ENCODE results near the gene HOXB3.

HOXB3 gene

DNA sequence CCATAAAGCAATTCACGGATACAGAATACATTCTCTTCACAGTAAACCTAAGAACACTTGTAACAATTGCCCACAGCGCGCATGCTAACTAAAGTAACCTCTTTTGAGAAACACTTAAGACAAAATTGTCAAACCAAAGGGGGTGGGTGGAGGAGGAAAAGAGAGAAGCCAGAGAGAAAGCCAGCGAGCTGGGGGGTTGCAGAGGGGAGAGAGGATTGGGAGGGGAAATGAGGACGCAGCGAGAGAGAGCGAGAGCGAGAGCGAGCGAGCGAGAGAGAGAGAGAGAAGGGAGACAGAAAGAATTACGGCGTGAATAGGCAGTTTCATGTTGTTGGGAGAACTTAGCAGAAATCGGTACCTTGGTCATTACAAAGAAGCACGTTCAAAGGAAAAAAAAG lies 22.4 kb upstream of the HOXB3 start:
- no peak for DNase-seq

DNA sequence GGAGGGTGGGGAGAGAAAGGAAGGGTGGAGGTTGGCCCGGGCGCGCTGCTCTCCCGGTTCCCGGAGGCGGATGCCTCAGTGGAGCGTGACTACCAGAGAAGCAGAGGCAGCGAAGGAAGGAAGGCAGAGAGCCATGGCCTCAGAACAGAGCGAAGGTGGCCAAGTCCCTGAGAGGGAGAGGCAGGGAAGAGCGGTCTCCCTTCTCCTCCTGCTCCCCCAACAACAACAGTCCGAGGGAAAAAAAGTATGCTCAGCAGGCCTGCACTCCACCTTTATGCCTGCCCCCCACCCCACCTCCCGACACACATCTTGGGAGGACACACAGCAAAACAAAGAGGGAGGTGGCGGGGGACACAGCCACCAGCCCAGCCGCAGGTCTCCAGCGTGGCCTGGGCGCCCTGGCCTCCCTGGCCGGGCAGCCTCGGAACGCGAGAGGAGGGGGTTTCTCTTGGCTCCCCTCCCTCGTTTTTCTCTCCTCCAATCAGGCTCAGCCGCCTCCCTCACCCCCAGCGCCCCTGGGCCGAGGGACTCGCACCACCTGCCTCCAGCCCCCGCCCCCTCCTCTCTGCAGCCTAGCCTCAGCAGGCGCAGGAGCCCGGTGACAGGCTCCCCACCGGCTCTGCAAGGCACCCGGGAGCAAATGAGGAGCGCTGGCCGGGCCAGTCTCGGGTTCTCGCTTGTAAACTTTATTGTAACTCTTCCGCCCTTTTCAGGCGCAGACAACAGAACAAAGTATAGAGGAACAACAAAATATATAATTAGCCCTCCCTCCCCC lies 21.8 kb upstream of the HOXB3 start:
- no peak for DNase-seq

DNA sequence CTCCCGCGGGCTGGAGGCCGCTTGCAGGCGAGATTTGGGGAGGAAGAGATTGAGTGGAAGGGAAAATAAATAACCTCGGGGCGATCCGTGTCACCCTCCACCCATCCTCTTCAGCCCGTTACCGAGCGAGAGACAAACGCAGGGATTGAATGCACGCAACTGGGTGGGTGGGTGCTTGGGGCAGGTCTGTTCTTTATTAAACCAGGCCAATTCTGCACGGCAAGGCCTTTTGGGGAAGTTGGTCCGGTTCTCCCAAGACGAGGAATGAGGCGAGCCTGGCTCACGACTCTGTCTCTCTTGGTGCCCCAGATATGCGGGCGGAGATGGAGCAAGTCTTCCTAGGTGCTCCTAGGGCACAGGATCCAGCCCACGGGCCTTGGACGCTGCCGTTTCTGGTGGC lies 21.2 kb upstream of the HOXB3 start:
- DNase-seq, result no peak

DNA sequence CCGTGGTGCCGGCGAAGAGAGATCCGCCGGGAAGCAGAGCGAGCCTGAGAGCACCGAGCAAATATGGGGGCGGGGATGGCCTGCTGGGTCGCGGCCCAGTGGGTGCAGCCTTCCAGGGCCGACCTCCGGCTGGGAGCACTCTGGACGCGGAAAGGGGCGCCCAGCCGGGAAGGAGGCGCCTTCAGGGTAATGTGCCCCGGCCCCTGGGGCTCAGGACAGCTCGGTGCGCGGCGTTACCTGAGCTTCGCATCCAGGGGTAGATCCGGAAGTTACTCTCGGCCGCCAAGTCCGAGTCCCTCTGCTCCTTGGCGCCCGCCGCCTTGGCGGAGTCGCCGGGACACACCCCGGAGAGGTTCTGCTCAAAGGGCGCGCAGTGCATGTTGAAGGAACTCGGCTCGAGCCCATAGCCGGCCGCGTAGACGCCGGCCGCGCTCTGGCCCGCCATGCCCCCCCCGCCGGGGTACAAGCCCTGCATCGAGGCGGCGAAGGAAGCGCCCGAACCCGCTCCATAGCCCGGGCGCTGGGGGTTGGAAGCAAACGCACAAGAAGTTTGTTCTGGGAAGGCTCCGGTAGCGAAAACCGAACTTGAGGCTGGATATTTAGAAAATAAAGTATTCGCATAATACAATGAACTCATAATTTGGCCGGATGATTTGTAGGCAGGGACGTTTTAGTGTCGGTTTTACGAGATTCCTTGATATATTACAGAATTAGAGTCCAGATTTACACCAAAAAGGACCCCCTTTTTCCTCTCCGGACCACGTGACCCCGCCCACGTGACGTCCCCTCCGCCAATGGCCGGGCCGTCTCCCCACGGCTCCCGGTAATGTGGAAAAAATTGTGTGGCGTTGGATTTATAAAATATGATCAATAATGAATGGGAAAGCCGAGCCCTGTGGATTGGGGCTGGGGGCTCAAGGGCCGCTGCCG lies 20.5 kb upstream of the HOXB3 start, which contains the start of gene HOXB7:
TSS of gene HOXB7 (minus strand) at position 736 of the 930 bp plus-strand sequence. CDS start at position 637, 99 bp downstream.
- peak; percentile 45 to 62 for DNase-seq

DNA sequence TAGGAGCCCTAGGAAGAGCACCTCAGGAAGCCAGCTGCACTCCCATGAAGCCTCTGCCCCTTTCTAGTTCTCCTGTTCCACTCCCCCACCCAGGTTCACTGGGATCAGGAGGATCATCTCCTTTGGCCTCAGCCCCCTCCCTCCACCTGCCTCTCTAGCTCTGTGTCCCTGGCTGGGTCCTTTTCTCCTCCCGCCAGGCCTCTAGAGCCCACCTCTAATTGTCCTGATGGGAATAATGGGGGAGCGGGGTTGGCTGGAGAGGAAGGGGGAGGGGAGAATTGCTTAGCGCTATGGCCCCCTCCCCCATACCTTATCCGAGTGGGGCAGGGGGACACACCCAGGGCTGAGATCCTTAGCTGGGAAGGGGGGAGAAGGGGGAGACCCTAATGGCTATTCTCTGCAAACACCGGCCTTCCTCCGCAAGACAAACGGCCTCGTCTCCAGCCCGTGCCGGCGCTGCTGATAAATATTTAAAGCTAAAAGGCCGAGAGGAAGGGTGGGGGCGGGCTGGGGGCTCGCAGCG lies 19.8 kb upstream of the HOXB3 start:
- no peak for DNase-seq

DNA sequence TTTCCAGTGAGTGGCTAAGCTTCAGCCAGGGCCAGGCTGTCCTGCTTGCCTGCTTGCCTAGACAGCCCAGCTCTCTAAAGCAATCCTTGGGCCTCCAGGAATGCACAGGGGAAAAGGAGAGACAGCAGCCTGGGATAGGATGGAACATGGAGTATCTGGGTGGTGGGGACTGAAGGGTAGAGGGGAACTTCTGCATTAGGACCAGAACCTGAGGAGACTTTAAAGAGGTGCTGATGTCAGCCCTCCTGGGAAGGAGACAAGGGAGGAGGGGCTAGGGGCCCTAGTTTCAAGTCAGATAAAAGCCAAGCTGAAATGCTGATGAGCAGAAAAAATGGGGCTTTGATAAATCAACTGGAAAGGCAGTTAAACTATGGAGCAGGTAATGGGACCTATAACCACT lies 19.0 kb upstream of the HOXB3 start:
- DNase-seq, result no peak

DNA sequence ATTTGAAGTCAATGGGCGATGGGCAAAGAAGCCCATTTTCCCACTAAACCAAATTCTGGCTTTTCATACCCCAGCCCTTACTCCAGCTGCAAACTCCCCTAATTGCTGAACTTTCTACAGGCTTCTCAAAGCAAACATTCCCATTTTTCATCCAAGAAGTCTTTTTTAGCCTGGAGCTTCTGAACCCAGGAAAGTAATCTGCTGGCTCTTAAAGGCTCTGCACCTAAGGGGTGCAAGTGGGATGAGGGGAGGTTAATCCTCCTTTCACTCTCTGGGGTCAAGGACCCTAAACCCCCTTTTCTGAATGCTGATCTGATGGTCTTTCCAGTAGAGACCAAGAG lies 18.4 kb upstream of the HOXB3 start:
- DNase-seq, result no peak

DNA sequence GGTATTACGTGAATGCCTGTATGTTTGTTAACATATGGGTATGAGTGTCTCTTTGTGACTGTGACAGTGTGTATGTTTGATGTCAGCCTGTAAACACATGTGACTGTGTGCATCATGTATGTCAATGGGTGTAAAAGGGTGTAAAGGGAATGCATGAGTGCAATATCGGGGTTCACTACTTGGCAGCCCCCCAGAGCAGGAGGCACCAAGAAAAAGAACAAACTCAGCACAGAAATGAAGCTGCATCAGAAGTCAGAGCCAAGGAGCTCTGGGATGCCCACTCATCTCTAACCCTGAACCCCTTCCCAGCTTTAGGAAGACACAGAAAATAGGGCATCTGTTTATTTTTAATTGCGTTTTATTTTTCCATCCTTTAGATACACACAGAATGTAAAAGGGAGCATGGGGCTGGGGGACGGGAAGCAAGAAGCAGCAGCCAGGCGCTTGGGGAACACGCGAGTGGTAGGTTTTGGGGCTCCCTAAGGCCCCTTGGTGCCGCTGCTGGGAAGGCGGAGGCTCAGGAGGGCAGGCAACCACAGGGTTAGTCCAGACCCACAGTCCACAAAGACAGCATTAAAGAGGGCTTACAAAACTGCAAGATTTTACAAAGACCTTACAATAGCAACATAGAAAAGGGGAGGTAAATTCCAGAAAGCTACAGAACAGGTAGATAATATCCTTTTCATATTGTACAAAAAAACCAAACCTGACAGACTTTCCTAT lies 17.0 kb upstream of the HOXB3 start:
- DNase-seq, result no peak

DNA sequence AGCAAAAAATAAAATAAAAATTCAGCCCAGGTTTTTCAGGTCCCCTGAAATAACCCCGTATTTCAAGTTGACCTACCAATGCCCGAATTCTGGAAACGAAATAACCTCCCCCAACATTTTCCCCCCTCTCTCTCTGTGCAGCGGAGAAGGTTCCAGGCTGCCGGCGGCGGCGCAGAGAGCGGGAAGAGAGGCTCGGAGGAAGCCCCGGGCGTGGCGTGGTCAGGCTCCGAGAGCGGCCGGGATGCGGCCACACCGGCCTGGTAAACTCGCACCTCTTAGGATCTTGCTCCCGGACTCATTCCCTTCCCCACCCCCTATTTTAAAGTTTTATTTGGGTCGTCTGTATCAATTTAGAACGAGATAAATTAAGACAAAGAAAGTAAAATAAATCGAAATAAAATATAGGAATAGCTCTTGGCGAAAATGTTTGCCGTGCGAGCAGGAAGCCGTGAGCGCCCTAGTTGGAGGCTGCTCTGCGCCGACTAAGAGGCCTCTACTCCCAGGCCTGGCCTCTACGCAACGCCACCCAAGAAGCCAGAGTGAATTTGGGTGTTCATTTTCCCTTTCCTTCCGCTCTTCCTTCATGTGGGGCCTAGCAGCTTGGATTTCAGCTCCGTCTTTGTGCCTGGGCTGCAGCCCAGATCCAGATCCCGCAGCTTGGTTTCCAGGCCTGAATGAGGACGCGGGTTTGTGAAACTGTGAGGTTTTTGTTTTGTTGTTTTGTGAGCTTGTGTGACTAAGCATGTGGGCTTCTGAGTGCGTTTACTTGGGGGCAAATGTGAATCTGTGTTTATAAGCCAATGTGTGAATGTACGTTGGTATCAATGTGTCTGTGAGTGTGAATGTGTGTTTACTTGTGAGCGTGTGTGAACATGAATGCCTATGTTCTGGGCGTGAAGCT lies 16.2 kb upstream of the HOXB3 start:
- DNase-seq, result no peak

DNA sequence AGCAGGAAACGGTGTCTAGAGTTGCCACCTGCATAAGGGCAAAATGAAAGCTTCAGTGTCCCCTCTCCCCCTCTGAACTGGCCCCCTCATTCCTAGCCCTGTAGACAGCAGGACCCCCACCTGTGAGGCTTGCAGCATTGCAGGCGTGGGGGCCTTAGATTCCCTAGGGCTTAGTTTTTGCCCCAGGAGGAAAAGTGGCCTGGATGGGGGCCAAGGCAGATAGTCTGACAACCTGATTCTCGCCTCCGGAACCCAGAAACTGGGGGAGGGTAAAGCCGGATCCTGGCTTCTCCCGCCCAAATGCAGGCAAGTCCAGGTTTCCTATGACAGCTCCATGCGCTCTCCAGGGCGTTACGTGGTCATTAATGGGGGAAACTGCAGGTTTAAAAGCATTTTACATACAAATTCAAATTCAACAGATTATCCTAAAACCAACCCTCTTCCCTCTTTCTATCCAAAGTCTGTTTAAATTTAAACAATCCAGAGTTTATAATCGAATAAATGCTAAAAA lies 15.4 kb upstream of the HOXB3 start:
- no peak for DNase-seq

DNA sequence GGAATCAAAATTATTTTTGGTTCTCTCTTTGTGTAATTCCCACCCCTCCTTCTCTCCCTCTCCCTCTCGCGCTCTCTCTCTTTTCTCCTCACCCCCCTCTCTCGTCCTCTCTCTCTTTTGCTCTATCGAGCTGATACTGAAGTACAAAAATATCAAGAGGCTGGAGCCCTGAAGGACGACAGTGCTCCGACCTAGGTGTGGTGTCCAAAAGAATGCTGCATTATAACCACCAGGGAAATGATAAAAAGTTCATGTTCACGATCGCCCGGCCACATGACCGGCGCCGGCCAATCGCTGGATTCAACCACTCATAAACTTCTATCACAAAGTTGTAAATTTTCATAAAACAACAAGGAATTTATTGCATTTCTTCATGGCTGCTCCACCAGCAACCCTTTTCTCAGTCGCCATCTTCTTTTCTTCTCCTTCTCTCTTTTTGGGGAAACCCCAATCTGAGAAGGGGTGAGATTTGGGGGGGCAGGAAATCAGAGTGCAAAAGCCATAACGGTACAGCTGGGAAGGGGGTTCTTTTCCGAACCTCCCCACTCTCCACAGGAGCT lies 14.8 kb upstream of the HOXB3 start, which contains the start of gene HOXB6:
TSS of gene HOXB6 (minus strand) at position 217 of the 560 bp plus-strand sequence. CDS start 6,836 bp downstream, outside the sequence.
- DNase-seq, result no peak

DNA sequence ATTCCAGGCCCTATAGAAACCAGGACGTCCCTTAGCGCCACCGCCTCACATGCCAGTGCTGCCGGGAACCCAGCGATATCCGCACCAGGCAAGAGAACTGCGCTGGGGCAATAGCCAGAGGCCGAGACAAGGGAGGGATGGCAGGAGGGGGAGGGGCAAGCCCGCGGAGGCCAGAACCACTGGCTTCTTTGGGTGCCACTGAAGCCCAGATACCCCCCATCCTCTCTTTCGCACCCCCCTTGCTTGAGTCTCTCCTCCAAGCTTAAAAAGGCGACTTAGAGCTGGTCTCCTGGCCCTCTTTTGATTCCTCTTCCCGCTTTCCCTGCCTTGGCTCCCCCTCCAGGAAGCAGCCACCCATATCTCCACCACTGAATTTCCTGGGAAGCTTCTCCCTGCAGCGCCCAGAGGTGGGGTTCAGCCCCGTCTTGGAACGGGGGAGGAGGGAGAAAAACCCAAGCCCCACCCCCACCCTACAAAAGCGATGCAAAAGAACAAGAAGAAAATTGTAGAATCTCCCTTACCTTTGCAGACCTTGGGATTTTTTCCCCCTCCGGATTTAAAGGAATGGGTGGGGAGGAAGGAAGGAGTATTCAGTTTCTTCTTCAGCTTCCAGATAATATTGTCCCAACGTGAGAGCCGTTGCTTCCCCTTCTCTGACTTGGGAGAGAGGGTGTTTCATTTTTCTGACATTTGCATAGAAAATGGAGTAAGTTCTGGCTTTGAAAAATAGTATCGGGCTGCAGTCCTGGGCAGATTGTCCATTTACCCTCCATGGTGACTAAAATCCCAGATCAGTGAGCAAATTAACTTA lies 14.1 kb upstream of the HOXB3 start:
- DNase-seq, result no peak

DNA sequence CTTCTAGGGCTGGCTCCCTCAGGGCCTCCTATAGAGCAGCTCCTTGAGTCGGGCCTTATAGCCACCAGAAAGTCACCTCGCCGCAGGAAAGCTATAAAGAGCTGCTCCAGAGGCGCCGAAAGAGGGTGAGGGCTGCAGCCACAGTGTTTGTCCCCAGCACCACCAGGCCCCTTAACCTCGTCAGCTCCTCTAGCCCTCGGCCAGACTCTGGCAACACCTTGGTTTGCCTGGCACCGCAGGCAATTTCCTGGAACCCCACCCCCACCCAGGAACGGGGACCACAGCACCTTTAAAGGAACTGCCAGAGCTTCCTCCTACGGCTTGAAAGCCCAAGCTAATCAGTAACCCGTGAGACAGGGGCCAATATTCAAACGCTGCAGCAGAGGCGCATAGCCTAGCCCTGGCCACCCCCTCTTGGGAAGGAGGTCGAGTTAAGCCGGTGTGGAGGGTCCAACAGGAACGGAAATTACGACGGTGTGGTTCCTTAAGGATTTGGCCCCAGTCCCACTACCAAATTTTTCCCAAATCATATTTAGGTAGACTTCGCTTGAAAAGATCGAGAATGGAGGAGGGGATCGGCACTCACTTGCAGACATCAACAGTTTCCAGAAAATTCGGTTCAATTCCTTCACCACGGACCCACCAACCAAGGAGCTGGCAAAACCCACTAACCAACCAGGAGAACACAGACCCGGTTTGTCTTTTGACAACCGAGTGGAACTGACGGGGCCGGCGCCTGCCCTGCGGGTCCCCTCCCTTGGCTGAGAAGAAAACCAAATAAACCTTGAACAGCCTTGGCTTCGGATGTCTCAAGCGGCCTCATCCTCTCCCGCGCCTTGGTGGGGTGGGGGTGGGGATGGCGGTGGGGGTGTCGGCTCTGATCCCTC lies 11.7 kb upstream of the HOXB3 start:
- DNase-seq, result no peak

DNA sequence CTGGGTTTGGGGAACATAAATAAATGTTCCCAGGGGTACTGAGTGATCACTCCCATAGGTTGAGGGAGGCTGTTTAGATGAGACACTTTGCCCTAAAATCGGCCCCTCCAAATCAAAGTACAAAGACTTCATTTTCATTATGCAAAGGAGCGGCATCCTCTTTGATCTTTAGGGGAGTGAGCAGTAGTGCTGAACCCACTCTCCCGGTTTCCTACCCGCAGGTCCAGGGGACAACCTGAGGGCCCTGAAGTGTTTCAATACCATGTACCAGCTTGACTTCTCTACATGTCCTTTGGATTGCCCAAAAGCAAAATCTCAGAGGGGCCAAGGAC lies 11.1 kb upstream of the HOXB3 start:
- no peak for DNase-seq

DNA sequence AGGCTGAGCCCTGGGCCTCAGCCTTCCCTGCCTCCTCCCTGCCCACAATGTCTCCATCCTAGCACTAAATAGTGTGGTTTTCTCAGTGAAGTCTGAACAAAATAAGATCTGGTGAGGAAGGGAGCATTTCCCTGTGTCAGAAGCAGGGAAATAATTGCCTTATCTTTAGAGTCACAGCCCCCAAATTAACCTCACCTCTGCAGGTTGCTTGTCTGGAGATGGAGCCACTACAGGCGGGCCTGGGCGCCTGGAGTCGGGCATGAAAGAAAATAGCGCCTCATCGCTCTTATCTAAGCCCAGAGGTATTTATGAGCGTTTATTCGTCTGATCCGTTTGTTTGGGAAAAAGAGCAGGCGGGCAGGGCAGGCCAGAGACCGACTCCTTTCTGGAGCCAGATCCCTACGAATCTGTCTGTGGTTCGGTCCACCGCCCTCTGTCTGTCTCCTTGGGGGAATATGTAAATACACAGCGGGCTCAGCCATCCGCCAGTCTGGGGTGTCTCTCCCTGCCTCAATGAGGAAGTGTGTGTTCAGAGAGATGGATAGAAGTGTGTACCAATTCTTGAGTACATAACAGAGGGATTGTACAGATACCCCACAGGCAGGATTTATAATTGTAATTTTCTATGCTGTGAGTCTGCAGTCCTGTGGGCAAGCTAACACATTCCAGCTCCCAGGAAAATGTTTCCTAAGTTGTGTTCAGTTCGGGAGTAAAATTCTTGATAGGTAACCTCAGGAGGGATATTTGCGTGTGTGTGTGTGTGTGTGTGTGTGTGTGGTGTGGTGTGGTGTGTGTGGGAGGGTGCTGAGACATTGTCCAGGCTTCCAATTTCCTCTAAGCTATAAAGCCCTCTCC lies 10.4 kb upstream of the HOXB3 start:
- DNase-seq, result no peak

DNA sequence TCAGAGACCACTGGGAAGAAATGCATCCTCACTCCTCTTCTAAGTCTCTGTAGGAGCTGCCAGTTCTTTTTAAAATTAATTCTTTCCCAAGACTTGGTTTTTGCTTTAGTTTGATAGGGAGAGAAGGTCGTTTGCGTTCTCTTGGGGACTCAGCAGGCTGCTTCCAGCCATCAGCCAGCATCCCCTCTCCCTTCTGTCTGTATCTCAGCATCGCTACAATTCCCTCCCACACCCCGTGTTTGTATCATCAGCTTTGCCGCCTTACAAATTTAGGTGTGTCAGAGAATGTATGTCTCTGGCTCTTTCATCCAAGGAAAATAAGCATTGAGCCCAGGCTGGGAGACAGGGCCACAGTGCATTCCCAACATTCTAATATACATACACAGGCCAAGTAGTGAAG lies 9.3 kb upstream of the HOXB3 start:
- no peak for DNase-seq

DNA sequence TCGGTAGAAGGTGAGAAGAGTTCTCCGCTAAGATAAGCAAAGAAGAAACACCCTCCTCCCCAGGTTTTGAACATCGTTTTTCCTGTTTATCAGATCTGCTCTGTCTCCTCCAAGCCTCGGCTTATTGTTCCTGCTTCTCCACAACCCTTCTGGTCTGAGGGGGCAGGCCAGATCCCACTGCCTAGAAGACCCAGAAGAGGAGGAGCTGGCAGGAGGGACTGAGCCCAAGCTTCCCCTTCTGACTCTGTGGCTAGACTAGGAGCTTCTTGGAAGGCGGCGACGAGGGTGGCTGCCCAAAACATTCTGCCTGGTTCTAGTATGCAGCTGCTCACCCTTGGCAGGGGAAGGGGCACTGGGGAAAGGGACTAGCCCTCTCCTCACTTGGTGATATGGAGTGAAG lies 8.7 kb upstream of the HOXB3 start:
- DNase-seq, result no peak

All from CD4-positive, alpha-beta T cell treated with Interleukin-1 beta for 1 hour (primary cell).